ENCODE results near the gene GPBP1. TPM values are rescaled to one million over a fixed set of nuclear protein-coding genes. Genes with fewer than 3 reads are reported as not detected.

Gene GPBP1
- total RNA-seq, 1 experiment from 2014 or later = 112 TPM

- Histone ChIP-seq H3K23ac (ENCODE audit: insufficient read length, low read depth, low read length) (no peak overlapping the region), H2AFZ (ENCODE audit: low read length) (no peak overlapping the region), H4K91ac (ENCODE audit: insufficient read length, low read depth, low read length) (no peak overlapping the region), H3K27me3 (ENCODE audit: insufficient read depth, low read length) (no peaks in the 10 kb centered on the region), H3K56ac (ENCODE audit: insufficient read length, low read depth, low read length) (no peak overlapping the region), H2BK15ac (ENCODE audit: low read depth, low read length) (no peak overlapping the region), H3K23me2 (ENCODE audit: insufficient read length, low read depth, low read length, poor library complexity, severe bottlenecking) (no peaks in the 10 kb centered on the region), H3K9me3 (ENCODE audit: control insufficient read depth, low read depth, low read length) (no peaks in the 10 kb centered on the region), H2BK12ac (ENCODE audit: insufficient read length, low read depth, low read length) (no peak overlapping the region), H3K4me2 (ENCODE audit: insufficient read depth, insufficient read length, low read length) (no peak overlapping the region), H4K8ac (replicated peaks; ENCODE audit: insufficient read length, low read depth, low read length) (no peak overlapping the region), H3T11ph (ENCODE audit: low read length) (no peak overlapping the region), H3K4ac (ENCODE audit: low read depth, low read length) (no peak overlapping the region), H3K9ac (ENCODE audit: extremely low read depth, insufficient read length, low read length) (no peak overlapping the region), H3K79me2 (ENCODE audit: insufficient read depth, low read length) (no peaks in the 10 kb centered on the region), H3K18ac (ENCODE audit: insufficient read length, low read depth, low read length) (no peak overlapping the region), H3K14ac (ENCODE audit: insufficient read depth, low read length) (no peak overlapping the region), H2AK5ac (ENCODE audit: insufficient read length, low read length) (no peak overlapping the region), H4K20me1 (ENCODE audit: control insufficient read depth, insufficient read depth, insufficient read length) (no peaks in the 10 kb centered on the region), H2BK120ac (ENCODE audit: low read depth, low read length, poor library complexity, severe bottlenecking) (no peak overlapping the region), H2BK5ac (ENCODE audit: insufficient read length, low read length) (no peak overlapping the region), H3K4me1 (ENCODE audit: insufficient read depth, low read length) (no peaks in the 10 kb centered on the region), H4K5ac (ENCODE audit: insufficient read length, low read depth, low read length) (no peak overlapping the region), H3K27ac (ENCODE audit: insufficient read length, low read depth, low read length) (no peak overlapping the region), H3K79me1 (ENCODE audit: insufficient read depth, low read depth, low read length, poor library complexity, severe bottlenecking) (no peaks in the 10 kb centered on the region), H2BK20ac (ENCODE audit: low read depth, low read length, poor library complexity, severe bottlenecking) (no peak overlapping the region)
- DNase-seq = no peak
- H3K9me3 Mint-ChIP-seq = no peaks in the 10 kb centered on the region; a peak in 1 of 5 replicates
- no peaks in the 10 kb centered on the region for H3K27me3 Mint-ChIP-seq (ENCODE audit: low read depth)
- no peak for TF ChIP-seq CTCF (conservative IDR thresholded peaks at IDR 0.05)
- no CpG with 5 or more reads among the region's 5 CpGs for WGBS (ENCODE audit: extremely low coverage, insufficient read length, low lambda C conversion rate)
- H3K4me3 Mint-ChIP-seq = no peak overlapping the region
- no peaks in the 10 kb centered on the region for H3K36me3 Mint-ChIP-seq (ENCODE audit: insufficient read depth in 1 of 3, low read depth in 3 of 3)
- H3K27ac Mint-ChIP-seq = no peak overlapping the region
- peaks cover 4% of the 10 kb centered on the region in 2 experiments; a peak in 3 of 4 replicates for H3K4me1 Mint-ChIP-seq
These were observed 102.5 kb downstream of the GPBP1 start for GRCh38 chr5:57276353-57276752.
